OCI-M1 (cell line): ENCODE measurements around the gene PXDN.

Experiments used
- DNase-seq: peaks from one replicate; lab custom pipeline; 2025; lab: John Stamatoyannopoulos, UW

Gene PXDN

GRCh38 chr2:1598041-1598710 is 146.1 kb downstream of the PXDN start:
- DNase-seq, result no peak

GRCh38 chr2:1595274-1595673 is 149.0 kb downstream of the PXDN start:
- DNase-seq, result no peak

- no peak for DNase-seq
These were observed 149.7 kb downstream of the PXDN start for GRCh38 chr2:1594373-1595171.

GRCh38 chr2:1594123-1594372 is 150.3 kb downstream of the PXDN start:
- DNase-seq, result no peak

GRCh38 chr2:1593371-1594122 is 150.8 kb downstream of the PXDN start:
- no peak for DNase-seq

- no peak for DNase-seq
These were observed 152.1 kb downstream of the PXDN start for GRCh38 chr2:1591978-1592907.

GRCh38 chr2:1591461-1591770 is 152.9 kb downstream of the PXDN start:
- DNase-seq, result no peak

GRCh38 chr2:1590596-1591460 is 153.5 kb downstream of the PXDN start:
- no peak for DNase-seq

- no peak for DNase-seq
These were observed 155.2 kb downstream of the PXDN start for GRCh38 chr2:1588978-1589621.

- DNase-seq, result no peak
These were observed 156.0 kb downstream of the PXDN start for GRCh38 chr2:1588051-1588977.

- no peak for DNase-seq
These were observed 157.1 kb downstream of the PXDN start for GRCh38 chr2:1586923-1587840.

- no peak for DNase-seq
These were observed 157.9 kb downstream of the PXDN start for GRCh38 chr2:1586251-1586922.

GRCh38 chr2:1585635-1586034 is 158.7 kb downstream of the PXDN start:
- DNase-seq, result no peak

GRCh38 chr2:1584691-1585485 is 159.4 kb downstream of the PXDN start:
- no peak for DNase-seq

GRCh38 chr2:1584051-1584531 is 160.2 kb downstream of the PXDN start:
- no peak for DNase-seq

- DNase-seq, result no peak
These were observed 161.4 kb downstream of the PXDN start for GRCh38 chr2:1582891-1583341.
